H54 (cell line): ENCODE data around the gene HOXD11.

ENCODE experiments used
- DNase-seq: peaks from one replicate; pipeline ENCODE4 v3.0.0; 2011; ENCODE audit warnings: low spot score, mixed read lengths; ENCODE audit not compliant: insufficient read length
- FAIRE-seq: peaks from 3 replicates; lab custom pipeline; 2011; peaks lifted over from hg19 to GRCh38; lab: Jason Lieb, UNC
- POLR2A ChIP-seq: IDR thresholded peaks from 2 replicates; pipeline ENCODE4 v1.6.1; 2011; ENCODE audit warnings: low read depth, mild to moderate bottlenecking, low read length

The HOXD11 gene

GRCh38 chr2:176076796-176077195 lies 30.3 kb upstream of the HOXD11 start:
- TF ChIP-seq POLR2A = no peak
- DNase-seq (no peak), FAIRE-seq (no peak)

DNA sequence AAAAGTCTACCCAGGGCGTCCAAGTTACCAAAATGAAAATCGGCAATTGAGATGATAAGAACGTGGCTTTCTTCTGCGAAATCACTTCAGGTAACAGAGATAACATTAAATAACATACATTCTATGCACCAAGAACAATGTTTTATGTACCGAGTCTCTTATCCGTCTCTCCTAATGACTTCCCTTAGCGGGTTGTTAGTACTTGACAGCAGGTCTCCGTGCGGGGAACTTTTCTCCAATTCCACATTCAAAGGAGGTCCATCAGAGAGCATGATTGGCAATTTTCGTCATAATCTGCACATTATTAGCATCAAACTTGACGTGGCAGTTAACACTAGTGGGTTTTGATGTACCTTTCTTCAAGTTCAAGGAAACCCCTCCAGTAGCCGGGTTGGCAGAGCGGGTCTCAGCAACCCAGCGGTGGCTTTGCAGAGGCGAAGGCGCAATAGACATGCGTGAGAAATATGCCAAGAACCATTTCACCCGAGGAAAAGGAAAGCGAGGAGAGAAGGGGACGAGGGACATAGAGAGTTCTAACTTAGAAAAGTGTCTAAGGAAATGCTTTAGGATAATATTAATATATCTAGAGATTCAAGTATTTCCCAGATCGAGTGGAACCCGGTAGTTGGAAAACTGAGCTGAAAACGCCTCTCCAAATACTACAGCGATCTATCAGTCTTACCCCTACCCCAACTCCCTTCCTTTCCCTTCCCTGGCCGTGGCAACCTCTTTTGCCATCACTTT lies 28.4 kb upstream of the HOXD11 start:
- FAIRE-seq (no peak), DNase-seq (no peak)
- no peak for TF ChIP-seq POLR2A

DNA sequence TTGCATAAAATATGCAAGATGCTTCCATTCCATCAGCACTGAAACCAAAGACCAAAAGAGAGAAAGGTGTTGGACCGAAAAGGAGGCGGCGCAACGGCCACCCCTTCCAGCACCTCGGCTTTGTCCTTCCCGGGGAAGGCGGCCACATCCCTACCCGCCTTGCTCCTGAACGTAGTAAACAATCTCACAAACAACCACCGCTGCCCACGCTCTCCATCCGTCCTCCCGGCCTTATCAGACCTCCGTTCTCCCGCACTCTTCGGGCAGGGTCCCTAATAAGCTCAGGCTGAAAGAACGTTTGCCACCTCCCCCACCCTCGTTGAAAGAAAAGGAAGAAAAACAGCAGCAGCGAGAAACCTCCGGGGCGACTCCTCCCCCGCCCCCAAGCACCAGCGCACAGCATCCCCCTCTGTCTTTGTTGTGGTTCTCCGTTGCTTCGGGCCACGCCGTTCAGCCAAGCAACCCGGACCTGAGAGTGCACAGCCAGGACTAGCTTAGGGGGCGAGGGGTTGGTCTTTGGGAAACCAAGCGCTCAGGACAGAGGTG lies 27.7 kb upstream of the HOXD11 start:
- FAIRE-seq (no peak), DNase-seq (no peak)
- TF ChIP-seq POLR2A = no peak

- FAIRE-seq (no peak), DNase-seq (peak; percentile 90)
- TF ChIP-seq POLR2A = no peak
These were observed 27.1 kb upstream of the HOXD11 start for GRCh38 chr2:176079831-176080539.

GRCh38 chr2:176080540-176081375 lies 26.3 kb upstream of the HOXD11 start:
- DNase-seq = no peak
- TF ChIP-seq POLR2A = no peak
- FAIRE-seq = no peak

DNA sequence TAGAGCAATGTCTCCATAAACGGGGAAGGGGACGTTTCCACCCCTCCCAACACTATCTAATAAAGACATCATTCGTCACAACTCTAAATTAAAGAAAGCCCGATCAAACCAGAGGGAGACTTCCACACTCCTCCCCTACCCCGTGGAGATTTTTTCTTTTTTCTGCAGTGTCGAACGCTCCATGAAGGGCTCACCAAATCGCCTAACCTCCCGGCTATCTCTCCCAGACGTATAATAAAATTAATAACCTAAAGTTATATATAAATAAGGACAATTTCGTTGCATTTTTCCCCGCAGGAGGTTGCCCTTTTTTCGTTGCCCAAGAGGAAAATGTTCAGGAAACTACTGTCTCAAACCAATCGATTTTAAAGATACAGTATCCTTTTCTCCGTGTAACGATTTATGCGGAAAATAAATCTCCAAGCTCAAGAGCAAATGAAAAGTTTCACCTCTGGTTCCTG lies 25.7 kb upstream of the HOXD11 start:
- no peak for DNase-seq

GRCh38 chr2:176081837-176082524 lies 25.1 kb upstream of the HOXD11 start:
- FAIRE-seq = no peak
- TF ChIP-seq POLR2A = no peak

More for the DNA sequence above, 25.7 kb upstream of the HOXD11 start:
- TF ChIP-seq POLR2A = no peak
- no peak for FAIRE-seq

DNA sequence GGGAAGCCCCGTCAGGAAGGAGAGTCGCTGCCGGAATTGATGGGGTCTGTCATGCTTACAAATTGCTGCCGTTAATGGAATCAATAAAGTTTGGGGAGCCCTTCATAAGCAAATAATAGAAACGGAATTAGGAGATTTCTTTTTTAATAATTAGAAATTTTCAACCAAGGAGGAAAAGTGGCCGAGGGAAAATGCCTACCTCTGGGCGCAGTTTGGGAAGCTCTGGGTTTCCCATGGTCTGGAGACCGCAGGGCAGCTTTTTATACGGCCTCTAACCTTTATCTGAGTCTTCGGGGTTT lies 24.6 kb upstream of the HOXD11 start:
- DNase-seq = no peak
- no peak for FAIRE-seq
- no peak for TF ChIP-seq POLR2A

More at GRCh38 chr2:176081837-176082524, 25.1 kb upstream of the HOXD11 start:
- no peak for DNase-seq

GRCh38 chr2:176082824-176083751 lies 24.0 kb upstream of the HOXD11 start:
- no peak for DNase-seq
- no peak for FAIRE-seq

DNA sequence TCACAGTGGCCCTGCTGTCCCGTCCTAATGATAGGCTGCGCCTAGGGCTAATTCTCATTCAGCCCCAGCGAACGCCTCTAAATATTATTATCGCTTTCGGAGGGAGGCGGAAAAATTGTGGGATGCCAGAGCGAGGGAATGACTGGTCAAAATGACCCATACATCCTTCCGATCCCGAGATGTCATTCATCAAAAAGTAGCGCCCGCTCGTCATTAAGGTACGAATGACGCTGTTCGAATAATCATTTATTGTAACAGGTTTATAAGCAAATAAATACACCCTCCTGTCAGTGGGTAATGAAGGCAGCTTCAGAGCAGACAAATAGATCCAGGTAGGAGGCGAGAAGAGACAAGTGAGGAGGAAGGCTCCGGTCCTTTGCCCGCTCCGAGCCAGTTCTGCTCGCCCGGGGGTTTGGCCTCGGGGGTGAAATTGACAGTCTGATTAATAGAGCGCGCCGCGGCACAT lies 23.3 kb upstream of the HOXD11 start, which contains the start of gene EVX2:
EVX2 (minus strand) TSS at position 167 of the 466 bp plus-strand sequence. CDS start 186 bp downstream, outside the sequence.
- TF ChIP-seq POLR2A = no peak
- FAIRE-seq (no peak), DNase-seq (no peak)

More at GRCh38 chr2:176082824-176083751, 24.0 kb upstream of the HOXD11 start:
- TF ChIP-seq POLR2A = no peak

- no peak for TF ChIP-seq POLR2A
- DNase-seq (no peak), FAIRE-seq (no peak)
These were observed 22.4 kb upstream of the HOXD11 start for GRCh38 chr2:176084611-176085119.
